ENCODE measurements around the gene MVP.

MVP gene

DNA sequence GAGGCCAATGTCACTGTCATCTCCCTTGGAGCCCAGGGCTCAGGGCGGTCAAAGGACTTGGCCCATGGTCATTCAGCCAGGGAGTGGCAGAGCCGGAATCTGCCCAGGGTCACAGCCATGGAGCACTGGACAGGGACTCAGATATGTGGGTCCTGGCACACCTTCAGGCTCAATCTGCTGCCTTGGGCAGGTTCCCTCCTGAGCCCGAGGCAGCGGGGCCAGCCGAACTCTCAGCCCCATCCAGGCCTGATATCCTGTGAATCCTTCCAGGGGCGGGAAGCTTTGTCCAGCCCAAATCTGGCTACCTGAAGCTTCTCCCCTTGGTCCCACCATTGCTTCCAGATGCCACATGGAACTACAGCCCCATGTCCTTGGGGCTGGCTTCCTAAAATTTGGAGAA, 54.9 kb downstream of the MVP start:
- TF ChIP-seq, protein P1, sequence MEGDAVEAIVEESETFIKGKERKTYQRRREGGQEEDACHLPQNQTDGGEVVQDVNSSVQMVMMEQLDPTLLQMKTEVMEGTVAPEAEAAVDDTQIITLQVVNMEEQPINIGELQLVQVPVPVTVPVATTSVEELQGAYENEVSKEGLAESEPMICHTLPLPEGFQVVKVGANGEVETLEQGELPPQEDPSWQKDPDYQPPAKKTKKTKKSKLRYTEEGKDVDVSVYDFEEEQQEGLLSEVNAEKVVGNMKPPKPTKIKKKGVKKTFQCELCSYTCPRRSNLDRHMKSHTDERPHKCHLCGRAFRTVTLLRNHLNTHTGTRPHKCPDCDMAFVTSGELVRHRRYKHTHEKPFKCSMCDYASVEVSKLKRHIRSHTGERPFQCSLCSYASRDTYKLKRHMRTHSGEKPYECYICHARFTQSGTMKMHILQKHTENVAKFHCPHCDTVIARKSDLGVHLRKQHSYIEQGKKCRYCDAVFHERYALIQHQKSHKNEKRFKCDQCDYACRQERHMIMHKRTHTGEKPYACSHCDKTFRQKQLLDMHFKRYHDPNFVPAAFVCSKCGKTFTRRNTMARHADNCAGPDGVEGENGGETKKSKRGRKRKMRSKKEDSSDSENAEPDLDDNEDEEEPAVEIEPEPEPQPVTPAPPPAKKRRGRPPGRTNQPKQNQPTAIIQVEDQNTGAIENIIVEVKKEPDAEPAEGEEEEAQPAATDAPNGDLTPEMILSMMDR (IDR thresholded peaks at IDR 0.05): no peak

DNA sequence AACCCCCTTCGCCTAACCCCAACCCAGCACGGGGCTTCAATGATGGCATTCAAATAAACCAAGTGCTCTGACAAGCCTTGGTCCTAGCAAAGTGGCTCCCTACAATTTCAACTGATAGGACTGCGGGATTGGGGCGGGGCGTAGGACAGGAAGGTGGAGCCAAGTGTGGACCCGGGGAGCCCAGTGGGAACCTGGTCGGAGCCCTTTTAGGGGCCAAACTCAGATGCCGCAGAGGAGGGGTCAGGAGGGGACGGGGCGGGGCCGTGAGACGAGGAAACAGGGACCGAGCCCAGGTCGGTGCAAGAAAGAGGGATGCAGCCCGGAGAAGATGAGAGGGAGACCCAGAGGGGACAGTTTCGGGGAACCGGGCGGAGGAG, 55.9 kb downstream of the MVP start:
- TF ChIP-seq, protein P1 (IDR thresholded peaks at IDR 0.05): no peak

DNA sequence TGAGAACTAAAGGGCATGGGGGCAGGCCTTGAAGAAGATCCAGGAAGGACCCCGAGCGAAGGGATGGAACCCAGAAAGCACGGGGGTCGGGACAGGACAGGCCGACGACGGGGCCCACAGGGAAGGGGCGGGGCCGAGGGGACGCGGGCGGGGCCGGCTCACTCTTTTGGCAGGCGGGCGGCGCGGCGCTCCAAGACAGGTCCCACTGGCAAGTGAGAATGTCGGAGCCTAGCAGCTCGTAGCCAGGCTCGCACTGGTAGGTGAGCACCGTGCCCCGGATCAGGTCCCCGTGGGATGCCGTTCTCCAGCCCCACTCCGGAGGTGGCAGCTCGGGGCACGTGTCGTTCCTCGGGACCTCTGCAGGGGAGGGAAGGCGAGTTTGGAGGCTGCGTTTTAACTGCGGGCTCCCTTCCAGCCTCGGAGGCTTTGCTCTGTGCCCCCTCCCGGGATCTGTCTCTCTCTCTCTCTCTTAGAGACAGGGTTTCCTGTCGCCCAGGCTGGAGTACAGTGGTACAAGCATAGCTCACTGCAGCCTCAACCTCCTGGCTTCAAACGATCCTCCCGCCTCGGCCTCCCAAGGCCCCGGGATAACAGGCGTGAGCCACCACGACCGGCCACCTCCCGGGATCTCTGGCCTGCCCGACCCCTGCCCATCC, 56.5 kb downstream of the MVP start:
- TF ChIP-seq, protein P1 (IDR thresholded peaks at IDR 0.05): no peak

DNA sequence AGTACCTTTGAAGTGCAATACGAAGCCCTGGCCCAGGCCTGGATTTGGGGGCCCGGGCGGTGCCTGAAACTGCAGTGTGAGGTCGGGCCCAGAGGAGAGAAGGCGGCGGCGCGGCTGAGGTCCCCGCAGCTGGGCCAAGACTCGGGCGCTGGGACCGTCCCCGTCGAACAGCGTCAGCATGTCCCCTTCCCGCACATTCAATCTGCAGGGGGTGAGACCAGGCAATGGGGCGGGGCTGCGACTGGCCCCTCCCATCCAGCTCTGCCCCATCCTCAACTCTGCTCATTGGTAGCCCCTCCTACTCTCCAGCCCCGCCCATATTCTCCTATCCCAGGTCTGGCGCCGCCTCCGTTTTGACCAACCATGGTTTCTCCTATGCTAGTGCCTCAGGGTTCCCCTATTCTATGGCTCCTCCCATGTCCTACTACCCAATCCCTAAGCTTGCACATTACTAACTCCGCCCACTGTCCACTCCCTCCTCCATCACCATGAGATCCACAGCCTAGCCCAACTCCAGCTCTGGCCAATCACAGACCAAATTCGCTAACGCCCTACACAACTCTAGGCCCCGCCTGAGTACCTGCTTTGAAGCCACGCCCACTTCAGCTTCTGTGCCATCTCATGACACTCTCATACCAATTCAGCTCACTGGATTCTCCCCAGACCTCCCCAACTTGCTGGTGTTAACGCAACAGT, 57.2 kb downstream of the MVP start:
- TF ChIP-seq, protein P1 (IDR thresholded peaks at IDR 0.05): no peak

DNA sequence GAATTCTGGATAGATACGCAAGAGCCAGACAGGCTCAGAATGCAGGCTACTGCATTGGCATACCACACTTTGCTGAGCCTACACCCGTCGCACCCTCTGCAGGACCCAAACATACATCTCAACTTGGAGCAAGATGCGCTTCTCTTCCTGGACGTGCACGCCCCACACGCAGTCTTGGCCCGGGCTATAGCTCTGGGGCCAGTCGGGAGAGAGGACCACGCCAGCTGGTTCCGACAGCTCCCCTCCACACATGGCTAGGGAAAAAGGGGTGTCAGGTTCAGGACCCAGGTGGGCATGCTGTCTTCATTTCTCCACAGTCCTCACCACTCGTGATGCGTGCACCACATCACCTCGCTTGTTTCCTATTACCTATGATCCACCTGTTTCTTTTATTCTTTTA, 57.9 kb downstream of the MVP start:
- TF ChIP-seq, protein P1 (IDR thresholded peaks at IDR 0.05): no peak

DNA sequence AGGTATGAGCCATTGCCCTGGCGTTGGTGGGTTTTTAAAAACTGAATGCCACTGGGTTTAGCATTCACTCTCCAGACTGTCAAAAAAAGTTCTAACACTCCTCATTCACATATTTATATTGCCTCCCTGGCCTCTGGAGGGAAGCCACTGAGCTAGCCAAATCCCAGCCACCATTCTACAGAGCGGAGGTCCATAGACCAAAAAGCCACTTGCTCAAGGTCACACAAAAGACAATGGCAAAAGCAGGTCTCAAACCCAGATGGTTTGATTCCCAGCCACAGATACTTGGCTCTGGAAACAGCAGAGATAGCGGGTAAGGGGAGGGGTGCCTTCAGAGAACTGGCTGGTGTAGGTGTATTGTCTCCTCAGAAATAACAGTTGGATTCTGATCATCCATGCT, 60.8 kb downstream of the MVP start:
- TF ChIP-seq, protein P1 (IDR thresholded peaks at IDR 0.05): no peak

DNA sequence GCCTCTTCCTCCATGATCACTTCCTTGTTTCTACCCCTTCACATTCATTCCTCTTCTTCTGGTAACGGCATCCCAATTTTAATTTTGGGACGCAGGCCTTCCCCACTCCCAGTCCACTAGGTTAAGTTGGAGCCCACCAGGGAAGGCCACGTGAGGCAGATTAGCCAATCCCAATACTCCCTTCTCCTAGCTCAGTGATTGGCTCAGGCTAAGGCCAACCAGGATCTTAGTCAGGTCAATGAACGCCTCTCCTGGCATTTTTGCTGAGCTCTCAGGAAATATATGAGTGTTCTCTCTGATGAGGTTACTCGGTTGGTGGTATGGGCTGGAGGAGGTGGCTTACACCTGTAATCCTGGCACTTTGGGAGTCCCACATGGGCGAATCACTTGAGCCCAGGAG, 63.7 kb downstream of the MVP start:
- TF ChIP-seq, protein P1 (IDR thresholded peaks at IDR 0.05): no peak

Measured in LNCAP (cell line).